NCI-H69 (cell line): Measurements from ENCODE around the gene MSN.
"Not testable (repeated sequence)": the region's sequence is repeated elsewhere in the genome, so short reads cannot be mapped to it uniquely, and the experiment has no call there.

ENCODE experiments used
- DNase-seq: peaks from one replicate; lab custom pipeline; 2025; lab: John Stamatoyannopoulos, UW

Gene MSN

GRCh38 chrX:65667503-65668376 is at the start of gene MSN:
Gene MSN (plus strand): TSS chrX:65667654. CDS start chrX:65667842, 188 bp downstream.
- DNase-seq = no peak

DNA sequence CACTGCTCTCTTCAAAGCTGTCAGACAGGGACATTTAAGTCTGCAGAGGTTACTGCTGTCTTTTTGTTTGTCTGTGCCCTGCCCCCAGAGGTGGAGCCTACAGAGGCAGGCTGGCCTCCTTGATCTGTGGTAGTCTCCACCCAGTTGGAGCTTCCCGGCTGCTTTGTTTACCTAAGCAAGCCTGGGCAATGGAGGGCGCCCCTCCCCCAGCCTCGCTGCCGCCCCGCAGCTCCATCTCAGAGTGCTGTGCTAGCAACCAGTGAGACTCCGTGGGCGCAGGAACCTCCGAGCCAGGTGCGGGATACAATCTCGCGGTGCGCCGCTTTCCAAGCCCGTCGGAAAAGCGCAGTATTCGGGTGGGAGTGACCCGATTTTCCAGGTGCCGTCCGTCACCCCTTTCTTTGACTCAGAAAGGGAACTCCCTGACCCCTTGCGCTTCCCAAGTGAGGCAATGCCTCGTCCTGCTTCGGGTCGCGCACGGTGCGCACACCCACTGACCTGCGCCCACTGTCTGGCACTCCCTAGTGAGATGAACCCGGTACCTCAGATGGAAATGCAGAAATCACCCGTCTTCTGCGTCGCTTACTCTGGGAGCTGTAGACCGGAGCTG is 47.3 kb upstream of the MSN start:
- not testable (repeated sequence) for DNase-seq

DNA sequence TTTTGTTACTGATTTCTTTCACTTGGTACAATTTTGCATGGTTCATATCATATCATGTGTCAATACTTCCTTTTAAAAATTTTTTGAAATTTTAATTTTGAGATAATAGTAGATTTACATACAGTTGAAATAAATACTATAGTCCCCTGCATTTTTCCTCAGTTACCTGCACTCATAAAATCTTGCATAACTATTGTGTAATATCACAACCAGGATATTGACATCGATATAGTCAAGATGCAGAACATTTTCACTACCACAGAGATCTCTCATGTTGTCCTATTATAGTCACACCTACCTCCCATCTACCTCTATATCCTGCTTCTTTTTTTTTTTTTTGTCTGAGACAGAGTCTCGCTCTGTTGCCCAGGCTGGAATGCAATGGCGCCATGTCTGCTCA is 36.7 kb upstream of the MSN start:
- no peak for DNase-seq

- no peak for DNase-seq
Observed at GRCh38 chrX:65633826-65634225, 33.6 kb upstream of the MSN start.

- no peak for DNase-seq
Observed at GRCh38 chrX:65634732-65635131, 32.7 kb upstream of the MSN start.

- DNase-seq = no peak
Observed at GRCh38 chrX:65635378-65635777, 32.1 kb upstream of the MSN start.

- DNase-seq = no peak
Observed at GRCh38 chrX:65635822-65636221, 31.6 kb upstream of the MSN start.

GRCh38 chrX:65636261-65636660 is 31.2 kb upstream of the MSN start:
- not testable (repeated sequence) for DNase-seq

DNA sequence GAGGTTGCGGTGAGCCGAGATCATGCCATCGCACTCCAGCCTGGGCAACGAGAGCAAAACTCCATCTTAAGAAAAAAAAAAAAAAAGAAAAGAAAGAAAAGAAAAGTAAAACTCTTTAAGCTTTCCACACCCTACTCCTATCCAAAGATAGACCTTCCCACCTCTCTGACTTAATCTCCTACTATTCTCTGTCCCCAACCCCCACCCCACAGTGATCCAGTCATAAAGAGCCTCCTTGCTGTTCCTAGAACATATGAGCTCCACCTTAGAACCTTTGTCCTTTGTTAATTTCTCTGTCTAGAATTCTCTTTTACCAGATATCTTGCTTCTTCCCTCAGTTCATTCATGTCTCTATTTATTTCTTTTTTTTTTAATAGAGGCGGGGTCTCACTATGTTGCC is 30.1 kb upstream of the MSN start:
- no peak for DNase-seq

DNA sequence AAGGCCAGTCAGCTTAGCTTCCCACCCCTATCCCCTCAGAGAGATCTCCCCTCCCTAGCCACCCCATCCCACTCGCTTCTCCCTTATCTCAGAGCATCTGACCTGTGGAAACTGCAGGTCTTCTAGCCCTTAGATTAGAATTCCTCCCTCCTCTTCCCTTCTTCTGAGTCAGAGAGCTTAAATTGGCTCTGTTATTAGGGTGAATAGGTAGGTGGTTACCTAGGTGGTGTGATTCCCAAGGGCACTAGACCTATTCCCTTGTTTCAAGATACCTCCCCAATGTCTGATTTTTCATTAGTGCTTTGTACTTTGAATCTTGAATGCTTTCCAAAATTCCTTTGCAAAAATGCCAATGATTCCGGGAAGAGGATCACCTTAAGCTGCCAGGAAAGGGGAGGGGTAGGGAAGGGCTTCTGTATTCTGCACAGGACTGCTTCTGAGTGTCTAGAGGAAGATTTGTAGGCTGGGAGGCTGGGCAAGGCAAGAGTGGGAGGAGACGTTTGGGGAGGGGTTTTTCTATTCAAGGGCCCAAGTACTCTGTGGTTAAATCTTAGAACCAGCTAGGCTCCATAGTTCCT is 24.5 kb upstream of the MSN start:
- no peak for DNase-seq

- DNase-seq = no peak
Observed at GRCh38 chrX:65643531-65644052, 23.9 kb upstream of the MSN start.

GRCh38 chrX:65644621-65645289 is 22.7 kb upstream of the MSN start:
- DNase-seq = no peak

- no peak for DNase-seq
Observed at GRCh38 chrX:65647801-65648200, 19.7 kb upstream of the MSN start.

GRCh38 chrX:65652098-65652497 is 15.4 kb upstream of the MSN start:
- DNase-seq = no peak

DNA sequence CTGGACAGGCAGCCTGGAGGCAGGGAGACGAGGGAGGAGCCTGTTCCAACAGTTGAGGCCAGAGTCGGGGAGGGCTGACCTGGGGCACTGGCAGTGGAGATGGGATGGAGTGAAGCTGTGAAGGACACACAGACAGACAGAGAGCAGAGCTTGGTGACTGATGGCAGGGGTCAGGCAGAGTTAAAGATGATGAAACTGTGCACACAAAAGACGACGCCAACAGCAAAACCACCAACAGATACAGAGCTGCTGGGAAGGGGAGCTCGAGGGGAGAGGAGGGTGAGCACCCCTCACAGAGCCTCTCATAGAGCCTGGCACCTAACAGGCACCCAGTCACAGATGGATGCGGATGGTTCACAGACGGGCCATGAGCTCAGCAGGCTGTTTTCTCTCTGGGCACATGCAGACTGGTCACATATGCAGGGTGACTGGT is 10.4 kb upstream of the MSN start:
- not testable (repeated sequence) for DNase-seq

DNA sequence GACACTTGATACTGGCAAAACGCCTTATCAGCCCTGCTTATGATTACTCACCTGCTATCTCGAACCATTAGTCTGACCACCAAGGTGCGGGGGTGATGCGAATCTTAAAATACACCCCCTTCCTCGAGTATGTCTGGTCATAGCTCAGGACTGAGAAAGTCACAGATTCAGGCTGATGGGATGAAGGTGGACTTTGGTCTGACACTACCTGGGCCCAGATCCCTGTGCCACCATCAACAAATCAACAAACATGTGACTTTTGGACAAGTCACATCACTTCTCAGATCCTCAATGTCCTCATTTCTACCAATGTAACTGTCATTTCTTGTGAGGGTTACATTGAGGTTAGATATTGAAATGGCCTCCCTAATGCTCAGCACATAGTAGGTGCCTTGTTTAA is 9.8 kb upstream of the MSN start:
- no peak for DNase-seq

DNA sequence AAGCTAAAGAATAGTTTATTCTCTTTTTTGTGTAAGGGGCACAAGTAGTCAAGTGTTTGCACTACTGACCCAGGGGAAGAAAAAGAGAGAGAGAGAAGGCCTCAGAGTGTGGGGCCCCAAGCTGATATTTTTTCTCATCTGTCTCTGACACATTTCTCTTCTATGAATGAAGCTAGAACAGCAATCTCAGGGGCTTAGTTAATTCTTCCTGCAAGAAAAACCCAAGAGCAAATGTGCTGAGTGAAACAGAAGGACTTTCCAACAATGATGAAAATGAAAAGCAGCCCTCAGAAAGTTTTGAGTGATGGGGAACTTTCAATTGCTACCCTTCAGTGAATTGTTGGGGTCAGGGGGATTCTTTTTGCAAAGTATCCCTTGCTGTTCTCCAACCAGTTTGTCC is 9.2 kb upstream of the MSN start:
- DNase-seq = no peak

DNA sequence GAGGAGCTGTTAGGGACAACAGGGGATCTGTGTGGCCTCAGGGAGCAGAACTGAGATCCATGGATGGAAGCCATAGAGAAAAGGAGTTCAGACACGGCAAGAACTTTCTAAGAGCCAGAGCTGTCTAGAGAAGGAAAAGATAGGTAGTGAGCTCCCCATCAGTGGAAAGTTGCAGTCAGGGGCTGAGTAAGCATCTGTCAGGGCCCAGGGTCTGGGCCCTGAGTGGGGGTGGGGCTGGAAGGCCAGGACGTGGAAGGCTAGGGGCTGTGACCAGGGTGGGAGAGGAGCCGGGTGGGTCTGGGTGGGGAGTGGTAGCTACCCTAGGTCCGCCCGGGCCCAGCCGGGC is 324 bp upstream of the MSN start:
- no peak for DNase-seq

DNA sequence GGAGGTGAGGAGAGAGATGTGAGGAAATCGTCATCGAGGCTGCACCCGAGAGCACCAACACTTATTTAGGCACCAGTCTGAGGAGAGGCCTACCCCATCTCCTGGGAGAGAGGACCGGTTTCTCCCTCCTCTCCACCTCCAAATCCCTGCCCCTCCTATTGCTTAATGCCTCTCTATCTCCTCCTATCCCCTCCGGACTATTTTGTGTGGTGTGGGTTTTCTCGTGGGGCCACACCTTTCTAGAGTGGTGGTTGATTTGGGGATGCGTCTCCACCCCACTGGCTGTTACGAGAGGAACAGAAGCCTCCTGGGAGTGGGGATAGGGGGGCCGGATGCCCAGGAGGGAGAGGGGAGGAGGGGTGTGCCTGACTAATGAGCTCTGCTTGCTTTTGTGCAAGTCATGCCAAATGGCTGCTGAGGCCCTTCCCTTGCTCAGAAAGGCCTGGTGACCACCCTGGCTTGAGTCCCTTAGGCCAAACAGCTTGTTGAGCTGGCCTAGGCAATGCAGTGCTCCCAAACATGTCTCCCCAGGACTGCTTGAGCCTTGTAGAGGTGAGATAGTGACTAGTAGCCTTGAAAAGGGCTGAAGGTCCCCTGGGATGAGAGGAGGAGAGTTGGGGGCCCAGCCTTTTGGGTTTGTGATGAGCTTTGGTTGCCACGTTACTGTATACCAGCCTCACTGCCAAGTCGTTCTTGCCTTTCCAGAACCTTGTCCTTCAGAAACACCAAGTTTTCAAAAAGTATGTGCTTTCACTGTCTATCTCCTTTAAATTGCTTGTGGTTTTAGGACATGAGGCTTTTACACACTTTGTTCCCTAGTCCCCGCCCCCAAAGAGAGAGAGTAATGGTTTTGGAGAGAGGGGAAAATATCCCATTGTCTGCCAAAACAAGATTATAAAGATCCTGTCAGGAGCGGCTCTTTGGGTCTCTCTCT is 1.2 kb downstream of the MSN start:
- no peak for DNase-seq

- DNase-seq = no peak
Observed at GRCh38 chrX:65671286-65671685, 3.8 kb downstream of the MSN start.

DNA sequence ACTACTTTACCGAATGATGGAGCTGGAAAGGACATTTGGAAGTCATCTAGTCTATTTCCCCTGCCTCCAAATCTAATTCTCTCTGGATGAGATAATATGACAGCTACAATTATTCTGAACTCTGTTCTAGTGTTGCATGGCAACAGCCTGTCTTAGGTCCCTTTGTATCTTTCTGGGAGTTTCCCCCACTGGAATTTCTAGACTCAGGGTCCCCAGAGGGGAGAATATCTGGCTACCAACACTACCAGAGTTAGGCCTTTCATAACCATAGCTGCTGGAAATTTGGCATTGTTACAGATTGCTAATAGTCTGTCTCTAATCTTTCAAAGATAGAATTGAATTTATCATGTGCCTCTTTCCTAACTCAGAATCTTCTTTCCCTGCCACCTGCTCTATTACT is 4.5 kb downstream of the MSN start:
- no peak for DNase-seq

DNA sequence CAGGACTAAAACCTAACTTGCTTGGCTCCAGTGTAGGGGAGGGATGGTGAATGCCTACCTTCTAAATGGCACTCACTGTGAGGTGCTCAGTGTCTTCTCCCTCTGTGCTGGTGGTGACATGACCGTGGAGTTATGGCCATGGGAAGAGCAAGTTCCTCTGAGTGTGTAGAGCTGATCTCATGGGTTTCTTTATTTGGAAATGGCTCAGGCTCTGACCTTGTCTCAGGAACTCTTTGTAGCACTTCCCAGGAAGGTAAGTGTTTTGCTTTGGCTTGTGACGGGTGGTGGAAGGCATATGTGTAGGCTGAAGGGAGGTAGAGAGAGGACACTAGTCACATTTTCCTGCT is 6.4 kb downstream of the MSN start:
- no peak for DNase-seq
